ENCODE results near the gene UROC1.

The UROC1 gene

DNA sequence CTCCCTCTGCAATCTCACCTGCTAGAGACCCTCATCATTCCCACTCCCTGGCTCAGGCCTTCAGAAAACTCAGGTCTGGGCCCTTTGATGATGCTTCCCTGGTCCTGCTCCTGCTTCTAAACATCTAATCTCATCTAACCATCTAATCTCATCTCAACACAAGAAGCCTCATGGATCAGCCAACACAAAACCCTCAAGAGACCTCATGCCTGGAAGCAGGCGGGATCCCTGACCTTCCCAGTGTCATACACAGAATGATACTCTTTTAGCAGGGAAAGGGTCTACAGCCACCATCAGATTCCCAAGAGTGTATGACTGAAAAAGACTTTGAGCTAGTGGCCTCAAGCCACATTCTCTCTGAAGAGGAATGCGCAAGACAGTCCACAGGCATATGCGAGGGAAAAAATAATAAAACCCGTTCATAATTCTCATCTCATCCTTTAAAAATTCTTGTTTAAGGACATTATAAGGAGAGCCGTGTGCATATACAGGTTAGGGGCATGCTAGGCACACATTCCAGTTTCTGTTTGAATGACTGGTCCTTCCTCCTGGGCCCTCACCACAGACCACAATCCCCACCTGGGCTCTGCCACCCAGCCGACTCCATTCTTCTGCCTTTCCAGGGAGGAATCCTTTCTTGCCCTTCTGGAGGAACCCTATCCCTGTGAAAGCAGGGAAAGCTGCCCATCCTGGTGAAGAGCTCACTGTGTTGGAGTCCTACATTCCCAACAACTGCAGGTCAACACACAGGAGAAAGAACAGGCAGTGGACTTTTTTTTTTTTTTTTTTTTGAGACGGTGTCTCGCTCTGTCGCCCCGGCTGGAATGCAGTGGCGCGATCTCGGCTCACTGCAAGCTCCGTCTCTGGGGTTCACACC is 44.0 kb downstream of the UROC1 start:
- peaks cover 31% of the 10 kb centered on the region for H3K36me3 ChIP-seq (ENCODE audit: insufficient read depth, low read length)
- TF ChIP-seq, protein P1, sequence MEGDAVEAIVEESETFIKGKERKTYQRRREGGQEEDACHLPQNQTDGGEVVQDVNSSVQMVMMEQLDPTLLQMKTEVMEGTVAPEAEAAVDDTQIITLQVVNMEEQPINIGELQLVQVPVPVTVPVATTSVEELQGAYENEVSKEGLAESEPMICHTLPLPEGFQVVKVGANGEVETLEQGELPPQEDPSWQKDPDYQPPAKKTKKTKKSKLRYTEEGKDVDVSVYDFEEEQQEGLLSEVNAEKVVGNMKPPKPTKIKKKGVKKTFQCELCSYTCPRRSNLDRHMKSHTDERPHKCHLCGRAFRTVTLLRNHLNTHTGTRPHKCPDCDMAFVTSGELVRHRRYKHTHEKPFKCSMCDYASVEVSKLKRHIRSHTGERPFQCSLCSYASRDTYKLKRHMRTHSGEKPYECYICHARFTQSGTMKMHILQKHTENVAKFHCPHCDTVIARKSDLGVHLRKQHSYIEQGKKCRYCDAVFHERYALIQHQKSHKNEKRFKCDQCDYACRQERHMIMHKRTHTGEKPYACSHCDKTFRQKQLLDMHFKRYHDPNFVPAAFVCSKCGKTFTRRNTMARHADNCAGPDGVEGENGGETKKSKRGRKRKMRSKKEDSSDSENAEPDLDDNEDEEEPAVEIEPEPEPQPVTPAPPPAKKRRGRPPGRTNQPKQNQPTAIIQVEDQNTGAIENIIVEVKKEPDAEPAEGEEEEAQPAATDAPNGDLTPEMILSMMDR (conservative IDR thresholded peaks at IDR 0.05; ENCODE audit: low read length) = no peak
- TF ChIP-seq EZH2phosphoT487 (IDR thresholded peaks at IDR 0.05; ENCODE audit: borderline replicate concordance) = no peak
- H3K9ac ChIP-seq (ENCODE audit: low read depth, low read length, poor library complexity, severe bottlenecking) = peak overlapping the region; percentile 90
- H3K4me1 ChIP-seq (ENCODE audit: insufficient read depth, low read length, poor library complexity, severe bottlenecking) = peaks cover 57% of the 10 kb centered on the region
- peaks cover 66% of the 10 kb centered on the region for H3K79me2 ChIP-seq (ENCODE audit: insufficient read depth, low read length)
- H3F3A ChIP-seq (ENCODE audit: low read depth) = peaks cover 4% of the 10 kb centered on the region; the same call in 1 of the 2 replicates
- H3K4me2 ChIP-seq (ENCODE audit: low read depth, low read length, poor library complexity, severe bottlenecking) = peak overlapping the region; percentile 94
- H3K27me3 ChIP-seq (ENCODE audit: insufficient read depth, low read length, poor library complexity, severe bottlenecking) = no peaks in the 10 kb centered on the region
- H2AFZ ChIP-seq (ENCODE audit: low read length) = no peak overlapping the region
- H3K9me2 ChIP-seq (replicated peaks; ENCODE audit: low read depth, low read length) = no peaks in the 10 kb centered on the region
- H4K20me1 ChIP-seq (ENCODE audit: insufficient read depth, low read length, poor library complexity, severe bottlenecking) = peaks cover 64% of the 10 kb centered on the region
- H3K9me3 ChIP-seq (ENCODE audit: insufficient read depth, low read depth, low read length) = no peaks in the 10 kb centered on the region
- H3K4me3 ChIP-seq (ENCODE audit: low read length, poor library complexity, severe bottlenecking) = peak overlapping the region; percentile 81

DNA sequence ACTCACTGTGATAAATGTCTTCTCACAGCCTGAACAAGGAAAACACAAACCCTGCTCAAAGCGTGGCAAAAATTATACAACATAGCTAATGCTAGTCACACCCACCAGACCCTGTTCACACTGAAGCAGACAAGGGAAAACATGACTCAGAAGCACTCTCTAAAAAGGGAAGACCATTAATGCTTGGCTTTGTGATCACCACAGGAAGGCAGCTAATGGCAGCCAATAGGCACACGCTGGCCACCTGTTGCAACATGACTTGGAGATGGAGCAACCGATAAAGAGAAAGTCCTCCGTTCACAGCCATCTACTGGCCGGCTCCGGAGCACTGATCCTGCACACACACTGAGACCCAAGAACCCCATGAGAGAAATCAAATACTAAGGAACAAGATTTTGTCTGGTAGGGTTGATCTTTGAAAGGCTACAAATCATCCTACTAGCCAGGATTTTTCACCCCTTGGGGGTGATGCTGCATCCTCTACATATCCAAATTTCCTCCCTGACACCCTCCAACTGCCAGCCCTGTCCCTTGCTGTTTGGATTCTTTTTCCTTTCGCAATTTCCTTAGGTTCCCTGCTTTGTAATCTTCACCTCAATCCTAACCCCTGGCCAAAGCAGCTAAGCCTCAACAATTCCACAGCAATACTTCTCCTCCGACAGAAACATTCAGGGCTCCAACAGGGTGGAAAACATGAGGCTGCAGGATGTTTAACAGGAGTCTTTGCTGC is 45.1 kb downstream of the UROC1 start:
- peaks cover 66% of the 10 kb centered on the region for H3K4me1 ChIP-seq (ENCODE audit: insufficient read depth, low read length, poor library complexity, severe bottlenecking)
- peaks cover 75% of the 10 kb centered on the region for H4K20me1 ChIP-seq (ENCODE audit: insufficient read depth, low read length, poor library complexity, severe bottlenecking)
- H3K9ac ChIP-seq (ENCODE audit: low read depth, low read length, poor library complexity, severe bottlenecking) = peak overlapping the region; percentile 90
- peak overlapping the region; percentile 81 for H3K4me3 ChIP-seq (ENCODE audit: low read length, poor library complexity, severe bottlenecking)
- peaks cover 42% of the 10 kb centered on the region for H3K36me3 ChIP-seq (ENCODE audit: insufficient read depth, low read length)
- H2AFZ ChIP-seq (ENCODE audit: low read length) = no peak overlapping the region
- H3K4me2 ChIP-seq (ENCODE audit: low read depth, low read length, poor library complexity, severe bottlenecking) = peak overlapping the region; percentile 94
- no peaks in the 10 kb centered on the region for H3K27me3 ChIP-seq (ENCODE audit: insufficient read depth, low read length, poor library complexity, severe bottlenecking)
- H3K9me3 ChIP-seq (ENCODE audit: insufficient read depth, low read depth, low read length) = no peaks in the 10 kb centered on the region
- H3K79me2 ChIP-seq (ENCODE audit: insufficient read depth, low read length) = peaks cover 77% of the 10 kb centered on the region
- no peaks in the 10 kb centered on the region for H3K9me2 ChIP-seq (replicated peaks; ENCODE audit: low read depth, low read length)
- H3F3A ChIP-seq (ENCODE audit: low read depth) = peaks cover 1% of the 10 kb centered on the region; the same call in 1 of the 2 replicates
- no peak for TF ChIP-seq EZH2phosphoT487 (IDR thresholded peaks at IDR 0.05; ENCODE audit: borderline replicate concordance)
- TF ChIP-seq, protein P1 (conservative IDR thresholded peaks at IDR 0.05; ENCODE audit: low read length) = peak; percentile 33

DNA sequence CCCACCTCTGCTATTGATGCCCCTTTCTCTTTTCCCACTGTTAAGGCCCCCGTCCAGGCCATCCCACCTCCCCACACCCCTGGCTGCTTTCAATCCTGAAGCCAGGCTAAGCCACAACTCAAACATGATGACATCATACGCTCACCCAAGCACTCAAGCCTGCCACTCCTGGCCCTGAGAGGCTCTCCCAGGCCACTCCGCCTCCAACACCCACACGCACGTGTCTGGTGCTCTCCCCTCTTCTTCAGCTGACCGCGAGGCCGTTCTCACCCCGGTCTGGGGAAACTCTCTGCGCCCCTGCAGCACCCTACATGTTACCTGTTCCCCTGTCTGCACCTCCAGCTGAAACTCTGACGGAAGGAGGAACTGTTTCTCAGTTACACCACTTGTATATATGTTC is 48.1 kb downstream of the UROC1 start:
- H2AFZ ChIP-seq (ENCODE audit: low read length) = no peak overlapping the region
- H3K27me3 ChIP-seq (ENCODE audit: insufficient read depth, low read length, poor library complexity, severe bottlenecking) = no peaks in the 10 kb centered on the region
- H3K36me3 ChIP-seq (ENCODE audit: insufficient read depth, low read length) = peaks cover 65% of the 10 kb centered on the region
- H3K79me2 ChIP-seq (ENCODE audit: insufficient read depth, low read length) = peaks cover 100% of the 10 kb centered on the region
- H3K4me3 ChIP-seq (ENCODE audit: low read length, poor library complexity, severe bottlenecking) = peak overlapping the region; percentile 5
- H3K9me3 ChIP-seq (ENCODE audit: insufficient read depth, low read depth, low read length) = no peaks in the 10 kb centered on the region
- H3K9me2 ChIP-seq (replicated peaks; ENCODE audit: low read depth, low read length) = no peaks in the 10 kb centered on the region
- peaks cover 66% of the 10 kb centered on the region for H3K4me1 ChIP-seq (ENCODE audit: insufficient read depth, low read length, poor library complexity, severe bottlenecking)
- peak overlapping the region; percentile 94 for H3K4me2 ChIP-seq (ENCODE audit: low read depth, low read length, poor library complexity, severe bottlenecking)
- H3F3A ChIP-seq (ENCODE audit: low read depth) = no peaks in the 10 kb centered on the region
- peaks cover 90% of the 10 kb centered on the region for H4K20me1 ChIP-seq (ENCODE audit: insufficient read depth, low read length, poor library complexity, severe bottlenecking)
- TF ChIP-seq, protein P1 (conservative IDR thresholded peaks at IDR 0.05; ENCODE audit: low read length) = no peak
- TF ChIP-seq EZH2phosphoT487 (IDR thresholded peaks at IDR 0.05; ENCODE audit: borderline replicate concordance) = no peak
- peak overlapping the region; percentile 1 for H3K9ac ChIP-seq (ENCODE audit: low read depth, low read length, poor library complexity, severe bottlenecking)

Measured in Loucy (cell line).